Transverse colon (tissue), 4 donors: ENCODE results near the gene CDC7.

Experiments
- CTCF ChIP-seq, 5 experiments: fragments of 200-600 bp in 3 of 5; fragments of 450-650 bp in 2 of 5; sonication (generic) in 3 of 5; IDR thresholded peaks; 1 replicate in 2 of 5; 2 replicates in 3 of 5; pipeline ENCODE4 v1.5.1; 2016 to 2017; ENCODE audit warnings: antibody characterized with exemption in 5 of 5, inconsistent platforms in 3 of 5, mild to moderate bottlenecking in 2 of 5, moderate library complexity in 1 of 5
- POLR2A ChIP-seq: fragments of 450-650 bp; IDR thresholded peaks from one replicate; pipeline ENCODE4 v1.6.1; 2016; ENCODE audit warnings: antibody characterized with exemption, mild to moderate bottlenecking, moderate library complexity
- POLR2AphosphoS5 ChIP-seq, 3 donors: sonication (generic); formaldehyde crosslinking; IDR thresholded peaks; one replicate each; pipeline ENCODE4 v1.6.1; 2016; ENCODE audit warnings: antibody characterized with exemption in 3 of 3

GRCh38 chr1:91510754-91511153 is 10.1 kb downstream of the CDC7 start:
- no peak for TF ChIP-seq CTCF (IDR thresholded peaks at IDR 0.05)
- TF ChIP-seq POLR2AphosphoS5 (IDR thresholded peaks at IDR 0.05), result no peak
- TF ChIP-seq POLR2A, result no peak
